HG03139 (cell line): ENCODE data around the gene FGFRL1.
A peak's percentile ranks its signal among the peaks of the same experiment; 100 is the strongest.
"Not testable (repeated sequence)": the region's sequence is repeated elsewhere in the genome, so short reads cannot be mapped to it uniquely, and the experiment has no call there.

Experiments used
- ATAC-seq: cut with Tn5 transposase; IDR thresholded peaks from one replicate; pipeline ENCODE4 v1.9.1; 2021; ENCODE audit not compliant: unreplicated experiment

FGFRL1 gene

DNA sequence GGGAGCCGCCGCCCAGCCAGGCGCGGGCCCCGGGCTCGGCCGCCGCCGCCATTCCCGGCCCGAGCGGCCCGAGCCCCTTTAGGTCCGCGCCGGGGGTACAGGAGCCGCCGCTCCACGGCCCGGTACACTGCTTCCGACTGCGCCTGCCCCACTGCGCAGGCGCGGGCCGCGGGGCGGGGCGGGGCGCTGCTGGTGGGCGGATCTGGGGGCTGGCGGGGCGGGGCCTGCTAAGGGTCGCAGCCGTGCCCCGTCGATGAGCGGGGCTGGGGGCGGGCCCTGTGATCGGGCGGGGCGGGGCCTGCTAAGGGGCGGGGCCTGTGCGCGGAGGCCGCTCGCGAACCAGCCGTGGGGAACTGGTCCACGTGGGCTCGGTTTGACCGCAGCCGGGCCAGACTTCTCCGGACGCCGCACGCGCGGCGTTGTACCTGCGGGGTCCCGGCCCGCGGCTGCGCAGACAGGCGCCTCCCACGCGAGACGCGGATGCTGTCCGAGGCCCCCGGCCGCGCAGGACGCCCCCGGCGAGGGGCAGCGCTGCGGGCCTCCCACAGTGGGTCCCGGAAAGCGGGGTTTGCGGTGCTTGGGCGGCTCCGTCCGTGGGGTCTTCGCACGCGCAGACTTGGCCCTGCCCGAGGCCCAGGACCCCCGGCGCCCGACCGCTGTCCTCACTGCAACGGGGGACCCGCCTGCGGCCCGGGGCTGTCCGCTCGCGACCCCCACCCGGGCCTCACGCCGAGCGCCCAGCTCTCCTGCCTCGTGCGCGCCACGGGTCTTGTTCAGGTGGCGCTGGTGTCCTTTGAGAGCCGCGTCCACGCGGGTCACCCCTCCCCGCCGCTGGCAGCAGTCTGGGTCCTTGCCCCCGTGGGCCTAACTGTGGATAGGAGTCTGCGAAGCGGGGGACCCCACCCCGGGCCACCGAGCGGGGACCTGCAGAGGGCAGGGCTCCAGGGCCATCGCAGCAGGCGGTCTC lies 37.7 kb upstream of the FGFRL1 start, which contains the start of gene DGKQ:
Gene DGKQ, minus strand, starts transcription at position 139 of the 967 bp plus-strand sequence. Its CDS starts 87 bp downstream, at position 52.
- peak; percentile 55 for ATAC-seq

DNA sequence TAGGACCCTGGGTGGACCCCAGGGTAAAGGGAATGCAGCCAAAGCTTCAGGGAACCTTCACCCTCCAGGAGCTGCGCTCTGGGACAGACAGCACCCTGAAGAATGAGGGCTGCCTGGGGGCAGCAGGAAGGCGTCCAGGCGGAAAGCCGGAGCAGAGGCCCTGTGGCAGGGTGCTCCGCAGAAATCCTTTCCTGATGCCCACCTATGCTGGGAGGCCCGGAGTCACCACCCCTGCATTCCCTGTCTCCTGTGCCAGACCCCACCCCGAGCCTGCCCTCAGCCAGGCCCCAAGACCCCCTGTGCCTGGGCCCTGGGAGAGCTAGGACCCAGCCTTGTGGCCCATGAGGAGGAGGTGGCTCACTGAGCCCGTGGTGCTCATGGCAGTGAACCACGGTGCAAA lies 36.8 kb upstream of the FGFRL1 start:
- no peak for ATAC-seq

DNA sequence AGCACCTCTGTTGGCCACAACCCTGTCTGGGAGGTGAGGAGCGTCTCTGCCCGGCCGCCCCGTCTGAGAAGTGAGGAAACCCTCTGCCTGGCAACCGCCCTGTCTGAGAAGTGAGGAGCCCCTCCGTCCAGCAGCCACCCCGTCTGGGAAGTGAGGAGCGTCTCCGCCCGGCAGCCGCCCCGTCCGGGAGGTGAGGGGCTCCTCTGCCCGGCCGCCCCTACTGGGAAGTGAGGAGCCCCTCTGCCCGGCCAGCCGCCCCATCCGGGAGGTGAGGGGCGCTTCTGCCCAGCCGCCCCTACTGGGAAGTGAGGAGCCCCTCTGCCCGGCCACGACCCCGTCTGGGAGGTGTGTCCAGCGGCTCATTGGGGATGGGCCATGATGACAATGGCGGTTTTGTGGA lies 35.4 kb upstream of the FGFRL1 start:
- not testable (repeated sequence) for ATAC-seq

DNA sequence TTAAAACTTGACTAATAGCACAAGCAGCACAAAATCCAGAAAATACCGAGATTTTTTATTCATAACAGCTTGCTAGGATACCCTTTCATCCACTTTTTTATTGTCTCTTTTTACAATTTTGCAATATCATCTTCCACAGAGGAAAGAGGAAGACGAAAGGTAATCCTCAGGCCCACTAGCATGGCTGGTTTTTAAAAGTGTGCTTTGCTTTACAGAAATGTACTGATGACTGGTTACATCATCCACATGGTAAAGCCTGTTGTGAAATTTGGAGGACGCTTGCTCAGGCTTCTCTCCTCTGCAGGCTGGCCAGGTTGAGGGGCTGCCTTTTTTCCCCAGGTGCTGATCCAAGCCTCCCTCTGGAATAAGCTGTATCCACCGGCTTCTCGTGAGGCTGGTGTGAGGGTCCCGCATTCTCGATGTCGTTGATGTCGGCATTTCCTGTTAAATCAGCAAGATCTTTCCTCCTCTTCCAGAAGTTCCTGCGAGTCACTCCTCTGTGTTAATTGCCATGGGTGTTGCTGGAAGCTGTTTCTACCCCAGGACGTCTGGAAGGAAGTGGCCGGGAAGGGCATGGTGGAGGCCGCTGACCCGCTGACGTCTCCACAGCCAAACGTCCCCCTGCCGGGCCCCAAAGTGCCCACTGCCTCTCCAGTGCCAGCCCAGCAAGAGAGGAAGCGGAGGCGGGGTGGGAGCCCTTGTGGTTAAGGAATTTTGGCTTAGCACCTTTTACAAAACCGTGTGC lies 32.3 kb upstream of the FGFRL1 start:
- ATAC-seq: no peak

DNA sequence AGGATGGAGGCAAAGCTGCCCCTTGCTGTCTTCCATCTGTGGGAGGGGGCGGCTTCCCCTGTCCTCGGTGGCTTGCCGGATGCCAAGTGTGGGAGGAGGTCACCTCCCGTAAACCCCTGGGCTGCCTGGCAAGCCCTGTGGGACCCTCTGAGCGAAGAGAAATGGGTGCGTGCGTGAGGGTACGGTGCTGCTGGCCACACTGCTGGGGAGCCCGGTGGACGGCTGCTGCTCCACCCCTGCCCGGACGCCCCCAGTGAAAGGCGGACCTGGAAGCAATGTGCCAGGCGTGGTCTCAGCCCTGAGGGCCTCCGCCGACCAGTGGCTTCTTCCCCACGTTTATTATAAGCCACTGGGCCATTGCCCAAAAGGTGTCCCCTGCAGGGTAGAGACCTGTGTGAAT lies 29.1 kb upstream of the FGFRL1 start:
- no peak for ATAC-seq

DNA sequence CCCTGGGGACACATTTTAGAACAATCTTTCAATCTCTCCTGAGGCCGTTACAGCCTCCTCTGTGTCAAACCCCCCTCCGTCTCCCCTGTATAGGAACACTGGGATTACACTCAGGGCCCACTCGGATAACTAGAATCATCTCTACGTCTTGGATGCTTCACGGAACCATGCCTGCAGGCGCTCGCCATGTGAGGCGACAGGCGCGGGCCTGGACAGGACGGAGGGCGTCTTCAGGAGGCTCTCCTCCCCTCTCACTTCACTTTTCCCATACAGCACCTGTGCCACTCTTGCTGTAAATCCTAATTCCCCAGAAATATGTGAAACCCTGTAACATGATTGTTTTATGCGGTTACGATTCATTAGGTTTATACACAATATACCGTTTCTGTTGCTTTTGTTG lies 28.6 kb upstream of the FGFRL1 start:
- no peak for ATAC-seq

DNA sequence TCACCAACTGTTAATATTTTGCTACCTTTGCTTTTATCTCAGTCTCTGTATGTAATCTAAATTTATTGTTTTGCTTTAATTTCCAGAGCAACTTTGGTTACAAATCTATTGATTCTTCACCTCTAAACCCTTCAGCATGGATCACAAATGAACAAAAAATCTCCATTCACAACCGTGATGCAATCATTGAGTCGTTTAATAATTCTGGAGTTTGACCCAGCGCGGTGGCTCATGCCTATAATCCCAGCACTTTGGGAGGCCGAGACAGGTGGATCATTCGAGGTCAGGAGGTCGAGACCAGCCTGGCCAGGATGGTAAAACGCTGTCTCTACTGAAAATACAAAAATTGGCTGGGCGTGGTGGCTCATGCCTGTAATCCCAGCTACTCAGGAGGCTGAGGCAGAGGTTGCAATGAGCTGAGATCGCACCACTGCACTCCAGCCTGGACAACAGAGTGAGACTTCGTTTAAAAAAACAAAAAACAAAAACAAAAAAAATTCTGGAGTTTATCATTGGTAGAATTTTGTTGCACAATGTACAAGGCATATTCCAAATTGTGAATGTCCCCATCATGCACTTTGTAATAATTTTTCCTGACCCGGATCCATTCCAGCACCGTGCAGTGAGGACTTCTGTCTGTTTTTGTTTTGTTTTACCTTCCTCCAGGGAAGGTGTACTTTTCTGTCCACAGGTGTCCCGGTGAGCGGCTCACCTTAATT lies 26.9 kb upstream of the FGFRL1 start:
- ATAC-seq: no peak

DNA sequence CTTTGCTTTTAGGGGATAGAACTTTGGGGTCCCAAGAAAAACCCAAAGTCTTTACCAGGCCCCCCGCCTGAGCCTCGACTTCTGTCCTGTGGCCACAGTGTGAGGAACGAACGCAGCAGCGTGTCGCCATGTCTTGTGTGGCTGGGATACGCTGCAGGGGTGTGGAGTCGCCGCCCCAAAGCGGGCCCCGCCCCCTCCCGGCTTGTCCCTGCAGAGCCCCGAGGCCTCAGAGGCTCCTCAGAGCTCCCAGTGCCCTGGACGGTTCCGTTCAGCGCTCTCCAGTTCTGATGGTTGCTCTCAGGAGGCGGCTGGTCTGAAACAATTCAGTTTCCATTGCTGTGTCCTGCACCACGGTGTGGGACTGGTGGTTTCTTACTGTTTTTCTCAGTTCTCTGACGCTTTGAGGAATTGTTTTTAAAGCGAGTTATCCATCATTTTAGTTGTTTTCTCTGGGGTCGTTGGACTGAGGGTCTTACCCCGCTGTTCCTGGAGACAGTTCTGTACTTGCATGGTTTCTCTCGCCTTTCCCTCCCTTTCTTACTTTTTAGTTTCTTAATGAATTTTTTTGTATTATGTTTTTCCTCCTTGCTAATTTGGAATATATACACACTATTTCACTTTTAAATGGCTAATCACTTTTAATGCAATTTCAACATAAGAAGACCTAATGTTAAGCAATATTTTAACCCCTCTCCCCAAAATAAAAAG lies 26.1 kb upstream of the FGFRL1 start:
- no peak for ATAC-seq

DNA sequence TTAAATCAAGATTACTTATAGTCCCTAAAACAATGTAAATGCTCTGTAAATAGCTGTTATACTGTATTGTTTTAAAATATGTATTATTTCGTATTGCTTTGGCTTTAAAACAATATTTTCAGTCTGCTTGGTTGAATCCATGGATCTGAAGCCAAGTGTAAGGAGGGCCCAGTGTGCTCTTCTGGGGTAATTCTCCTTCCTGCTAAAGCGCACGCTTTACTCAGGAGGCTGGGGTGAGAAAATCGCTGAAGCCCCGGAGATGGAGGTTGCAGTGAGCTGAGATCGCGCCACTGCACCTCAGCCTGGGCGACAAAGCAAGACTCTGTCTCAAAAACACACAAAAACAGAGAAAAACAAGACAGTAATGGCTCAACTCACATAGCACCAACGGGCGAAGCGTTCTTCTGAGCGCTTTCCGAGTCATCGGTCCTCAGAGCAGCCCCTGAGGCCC lies 25.0 kb upstream of the FGFRL1 start:
- ATAC-seq: no peak

DNA sequence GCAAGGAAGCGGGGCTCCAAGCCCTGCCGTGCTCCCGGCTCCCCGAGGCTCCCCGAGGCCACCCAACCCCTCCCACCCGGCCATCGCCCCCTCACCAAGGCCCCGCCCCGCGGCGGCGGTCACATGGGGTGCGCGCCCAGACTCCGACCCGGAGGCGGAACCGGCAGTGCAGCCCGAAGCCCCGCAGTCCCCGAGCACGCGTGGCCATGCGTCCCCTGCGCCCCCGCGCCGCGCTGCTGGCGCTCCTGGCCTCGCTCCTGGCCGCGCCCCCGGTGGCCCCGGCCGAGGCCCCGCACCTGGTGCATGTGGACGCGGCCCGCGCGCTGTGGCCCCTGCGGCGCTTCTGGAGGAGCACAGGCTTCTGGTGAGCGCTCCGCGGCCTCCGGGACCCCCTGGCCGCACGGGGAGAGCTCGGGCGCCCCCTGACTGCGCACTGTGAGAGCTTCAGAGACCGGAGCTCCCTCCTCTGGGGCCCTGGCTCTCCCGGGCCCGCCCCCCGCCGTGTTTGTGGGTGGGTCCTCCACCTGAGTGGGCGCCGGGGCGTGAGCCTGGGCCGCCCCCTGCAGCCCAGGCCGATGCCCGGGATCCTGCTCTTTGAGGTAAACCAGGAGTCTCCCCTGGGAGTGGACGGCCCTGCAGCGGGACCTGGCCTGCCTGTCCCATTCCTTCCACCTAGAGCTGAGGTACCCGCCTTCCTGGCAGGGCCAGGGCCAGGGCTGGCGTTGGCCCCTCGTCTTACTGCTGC lies 24.4 kb upstream of the FGFRL1 start, which contains the start of gene IDUA:
Gene IDUA, plus strand, starts transcription at position 166 of the 745 bp plus-strand sequence. Its CDS starts 41 bp downstream, at position 207.
- ATAC-seq: peak; percentile 65

DNA sequence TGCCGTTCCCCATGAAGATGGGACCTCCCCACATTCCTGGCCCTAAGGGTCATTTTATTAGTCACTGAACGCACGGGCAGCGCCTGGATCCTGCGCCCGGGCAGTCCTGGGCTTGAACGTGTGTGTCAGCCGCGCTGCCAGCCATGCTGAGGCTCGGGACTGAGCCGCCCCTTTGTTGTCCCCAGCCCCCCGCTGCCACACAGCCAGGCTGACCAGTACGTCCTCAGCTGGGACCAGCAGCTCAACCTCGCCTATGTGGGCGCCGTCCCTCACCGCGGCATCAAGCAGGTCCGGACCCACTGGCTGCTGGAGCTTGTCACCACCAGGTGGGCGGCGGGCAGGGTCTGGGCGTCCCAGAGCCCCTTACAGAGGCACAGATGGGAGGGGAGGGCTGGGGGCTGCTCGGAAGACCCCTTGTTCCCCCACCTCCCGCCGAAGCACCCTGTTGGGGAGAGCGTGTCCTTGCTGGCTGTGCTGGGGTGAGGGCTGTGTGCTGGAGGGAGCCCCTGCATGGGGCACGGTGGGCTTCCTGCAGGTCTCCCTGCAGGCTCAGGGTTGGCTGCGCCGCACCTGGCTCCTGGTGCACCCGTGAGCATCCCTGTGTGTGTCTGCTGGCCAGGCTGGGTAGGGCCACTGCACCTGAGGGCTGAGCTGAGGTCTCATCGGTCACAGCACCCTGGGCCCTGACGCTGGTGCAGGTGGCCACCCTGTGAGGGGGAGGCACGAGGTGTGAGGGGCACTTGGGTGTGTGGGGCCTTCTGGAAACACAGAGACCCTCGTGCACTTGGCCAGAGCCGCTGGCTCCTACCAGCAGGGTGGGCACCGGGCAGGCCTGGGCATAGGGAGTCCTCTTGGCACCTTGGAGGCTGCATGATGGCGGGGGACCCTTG lies 23.6 kb upstream of the FGFRL1 start:
- ATAC-seq: no peak

DNA sequence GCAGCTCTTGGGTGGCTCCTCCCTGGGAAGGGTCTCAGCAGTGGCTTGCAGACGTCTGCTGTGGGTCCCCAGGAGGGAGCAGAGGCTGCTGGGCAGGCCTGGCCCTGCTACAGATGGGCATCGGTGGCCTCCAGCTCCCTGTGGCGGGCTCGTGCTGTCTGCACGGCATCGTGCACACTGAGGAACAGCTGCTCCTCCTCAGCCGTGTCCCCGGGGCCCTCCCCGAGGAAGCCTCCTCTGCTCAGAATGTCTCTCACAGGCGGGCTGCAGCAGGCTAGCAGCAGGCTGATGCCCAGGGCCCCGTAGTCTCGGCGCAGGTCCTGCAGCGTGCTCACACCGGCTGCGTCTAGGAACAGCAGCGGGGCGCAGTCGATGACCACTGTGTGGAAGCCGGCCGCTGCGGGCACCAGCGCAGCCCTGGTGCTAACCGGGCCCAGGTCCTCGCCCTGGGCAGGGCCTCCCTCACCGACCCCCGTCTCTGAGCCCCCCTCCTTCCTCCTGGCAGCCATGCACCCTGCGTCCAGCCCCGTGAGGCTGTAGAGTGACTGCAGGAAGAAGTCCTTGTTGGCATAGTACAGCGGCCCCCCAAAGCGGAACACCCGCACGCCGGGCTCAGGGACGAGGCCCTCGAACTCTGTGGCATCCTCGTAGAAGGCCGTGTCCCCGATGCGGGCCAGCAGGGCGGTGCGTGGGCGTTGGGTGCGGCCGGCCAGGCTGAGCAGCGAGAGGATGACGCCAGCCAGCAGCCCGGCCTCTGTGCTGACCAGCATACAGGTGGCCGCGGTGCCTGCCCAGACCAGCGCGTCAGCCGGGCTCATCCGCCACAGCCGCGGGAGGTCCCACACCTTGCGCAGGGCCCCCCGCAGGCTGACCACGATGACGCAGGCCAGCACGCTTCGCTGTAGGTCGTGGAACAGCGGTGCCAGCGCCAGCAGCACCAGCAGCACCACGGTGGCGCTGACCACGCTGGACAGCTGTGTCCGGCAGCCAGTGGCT lies 22.4 kb upstream of the FGFRL1 start:
- no peak for ATAC-seq

DNA sequence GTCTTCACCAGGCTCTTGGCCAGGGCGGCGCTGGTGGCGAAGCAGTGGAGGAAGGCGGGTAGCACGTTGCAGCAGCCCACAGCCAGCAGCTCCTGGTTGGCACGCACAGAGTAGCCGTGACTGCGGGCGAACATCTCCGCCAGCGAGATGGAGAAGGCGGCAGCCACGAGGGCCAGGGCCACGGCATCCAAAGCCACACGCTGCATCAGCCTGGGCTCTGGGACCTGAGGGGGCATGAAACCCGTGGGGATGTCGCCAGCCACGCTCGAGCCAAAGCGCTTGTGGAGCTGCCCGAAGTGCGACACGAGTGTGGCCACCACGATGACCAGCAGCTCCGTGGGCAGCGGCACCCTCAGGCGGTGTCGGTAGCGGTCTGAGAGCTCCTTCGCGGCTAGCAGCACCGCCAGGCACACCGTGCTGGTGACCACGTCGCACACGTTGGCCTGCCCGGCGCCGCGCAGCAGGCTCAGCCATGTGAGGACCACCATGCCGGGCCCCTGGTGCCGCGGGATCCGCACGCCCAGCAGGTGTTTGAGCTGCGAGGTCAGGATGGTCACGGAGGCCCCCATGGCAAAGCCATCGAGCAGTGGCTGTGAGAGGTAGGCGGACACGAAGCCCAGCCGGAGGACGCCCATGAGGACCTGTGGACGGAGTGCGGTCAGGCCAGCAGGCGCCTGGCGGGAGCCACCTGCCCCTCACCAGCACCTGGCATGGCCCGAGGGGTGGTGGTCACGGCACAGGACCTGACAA lies 21.5 kb upstream of the FGFRL1 start:
- ATAC-seq: no peak

DNA sequence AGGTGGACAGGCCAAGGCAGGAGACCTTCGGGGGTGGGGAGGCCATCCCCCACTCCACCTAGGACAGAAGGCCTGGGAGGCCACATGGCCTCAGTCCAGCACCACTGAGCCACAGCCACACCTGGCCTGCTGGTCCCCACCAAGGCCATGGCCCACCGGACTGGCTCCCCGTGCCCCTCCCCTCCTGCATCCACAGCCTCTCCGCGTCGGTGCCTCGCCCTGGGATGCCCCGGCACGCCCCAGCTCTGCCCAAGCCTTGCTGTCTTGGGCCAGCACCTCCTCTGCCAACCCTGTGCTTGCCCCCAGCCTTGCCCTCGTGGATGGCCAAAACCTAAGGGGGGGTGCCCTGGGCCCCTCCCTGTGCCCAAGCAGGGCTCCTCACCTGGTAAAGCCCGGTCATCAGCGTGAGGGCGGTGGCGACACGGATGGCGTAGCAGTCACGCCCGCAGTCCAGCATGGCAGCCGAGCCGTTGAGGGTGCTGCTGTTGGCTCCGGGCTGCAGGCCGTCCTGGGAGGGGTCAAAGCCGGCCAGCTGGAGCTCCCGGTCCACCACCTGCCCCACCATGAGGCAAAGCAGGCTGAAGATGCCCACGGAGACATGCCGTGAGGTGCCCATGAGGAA lies 20.6 kb upstream of the FGFRL1 start:
- no peak for ATAC-seq

DNA sequence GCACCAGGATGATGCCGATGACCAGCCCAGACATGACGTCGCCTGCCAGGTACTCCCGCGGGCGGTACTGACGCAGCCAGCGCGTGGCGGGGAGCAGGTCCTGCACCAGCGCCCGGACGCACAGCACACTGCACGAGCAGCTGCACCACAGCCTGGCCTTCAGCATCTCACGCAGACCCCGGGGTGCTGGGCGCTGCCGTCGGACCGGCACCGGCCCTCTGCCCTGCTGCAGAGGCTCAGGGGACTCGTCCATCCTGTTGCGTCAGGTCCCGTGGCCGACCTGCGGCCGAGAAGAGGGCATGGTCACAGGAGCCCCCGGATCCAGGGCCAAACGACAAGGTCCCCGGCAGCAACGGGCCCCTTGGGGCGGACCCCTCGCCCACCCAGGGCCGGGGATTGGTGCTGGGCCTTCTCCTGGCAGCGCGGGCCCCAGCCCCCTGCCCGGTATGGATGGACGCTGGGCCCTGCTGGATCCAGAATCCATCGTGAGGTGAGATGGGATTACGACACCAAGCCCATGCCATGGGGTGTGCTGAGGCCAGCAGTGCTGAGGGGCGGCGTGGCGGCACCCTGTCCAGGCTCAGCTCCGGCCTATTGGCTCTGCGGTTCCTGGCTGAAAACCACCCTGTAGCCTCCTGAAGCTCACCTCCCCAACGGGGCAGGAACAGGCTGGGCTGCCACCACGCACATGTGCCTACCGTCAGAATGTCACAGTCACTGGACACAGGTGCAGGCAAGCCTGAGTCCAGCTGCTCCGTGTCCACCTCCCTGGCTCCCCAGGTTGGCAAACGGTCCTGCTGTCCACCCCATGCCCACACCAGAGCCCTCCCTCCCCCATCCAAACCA lies 19.8 kb upstream of the FGFRL1 start:
- no peak for ATAC-seq
